GM12874 (cell line): ENCODE results near the gene COL15A1.

ENCODE experiments used
- TF ChIP-seq, protein P1 (sequence below): IDR thresholded peaks from 2 replicates; pipeline ENCODE4 v1.5.1; 2011; ENCODE audit warnings: low read depth, mild to moderate bottlenecking, control low read depth, low read length, moderate library complexity; ENCODE audit not compliant: insufficient read depth

COL15A1 gene

DNA sequence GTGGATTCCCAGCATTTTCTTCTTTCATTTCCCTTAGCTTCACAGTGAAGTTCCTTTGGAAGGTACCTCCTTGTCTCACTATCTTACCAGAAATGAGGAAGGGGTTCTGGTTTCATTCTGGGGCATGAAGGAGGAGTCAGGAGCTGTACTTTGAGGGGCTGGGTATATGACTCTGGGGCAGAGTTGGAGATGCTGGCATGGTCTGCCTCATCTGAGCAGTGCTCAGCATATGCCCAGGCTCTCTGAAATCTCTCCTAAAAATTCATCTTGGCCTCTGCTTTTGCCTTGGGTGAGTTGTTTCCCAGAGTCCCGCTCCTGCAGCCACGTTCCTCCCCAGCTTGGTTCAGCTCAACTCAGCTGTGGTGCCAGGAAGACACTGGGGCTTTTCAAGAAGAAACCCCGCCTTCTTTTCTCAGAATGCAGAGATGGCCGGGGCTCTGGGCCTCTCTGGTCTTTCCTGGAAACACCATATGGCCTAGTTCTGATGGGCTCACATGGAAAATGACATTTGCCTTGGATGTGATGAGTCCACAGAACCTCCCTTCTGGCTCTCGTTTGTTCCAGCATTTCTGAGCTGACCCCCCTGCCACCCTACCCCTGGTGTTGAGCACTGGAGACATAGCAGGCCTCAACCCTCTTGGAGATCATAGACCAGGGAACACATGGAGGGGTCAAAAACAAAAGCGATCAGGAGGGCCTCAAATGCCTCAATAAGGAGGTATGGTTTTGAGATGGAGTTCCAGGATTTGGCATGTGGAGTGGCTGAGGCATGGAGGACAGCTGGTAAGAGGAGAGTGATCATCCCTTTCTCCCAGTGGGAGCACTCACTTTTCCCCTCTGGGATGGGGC, 149.2 kb downstream of the COL15A1 start:
- TF ChIP-seq, protein P1, sequence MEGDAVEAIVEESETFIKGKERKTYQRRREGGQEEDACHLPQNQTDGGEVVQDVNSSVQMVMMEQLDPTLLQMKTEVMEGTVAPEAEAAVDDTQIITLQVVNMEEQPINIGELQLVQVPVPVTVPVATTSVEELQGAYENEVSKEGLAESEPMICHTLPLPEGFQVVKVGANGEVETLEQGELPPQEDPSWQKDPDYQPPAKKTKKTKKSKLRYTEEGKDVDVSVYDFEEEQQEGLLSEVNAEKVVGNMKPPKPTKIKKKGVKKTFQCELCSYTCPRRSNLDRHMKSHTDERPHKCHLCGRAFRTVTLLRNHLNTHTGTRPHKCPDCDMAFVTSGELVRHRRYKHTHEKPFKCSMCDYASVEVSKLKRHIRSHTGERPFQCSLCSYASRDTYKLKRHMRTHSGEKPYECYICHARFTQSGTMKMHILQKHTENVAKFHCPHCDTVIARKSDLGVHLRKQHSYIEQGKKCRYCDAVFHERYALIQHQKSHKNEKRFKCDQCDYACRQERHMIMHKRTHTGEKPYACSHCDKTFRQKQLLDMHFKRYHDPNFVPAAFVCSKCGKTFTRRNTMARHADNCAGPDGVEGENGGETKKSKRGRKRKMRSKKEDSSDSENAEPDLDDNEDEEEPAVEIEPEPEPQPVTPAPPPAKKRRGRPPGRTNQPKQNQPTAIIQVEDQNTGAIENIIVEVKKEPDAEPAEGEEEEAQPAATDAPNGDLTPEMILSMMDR: no peak

DNA sequence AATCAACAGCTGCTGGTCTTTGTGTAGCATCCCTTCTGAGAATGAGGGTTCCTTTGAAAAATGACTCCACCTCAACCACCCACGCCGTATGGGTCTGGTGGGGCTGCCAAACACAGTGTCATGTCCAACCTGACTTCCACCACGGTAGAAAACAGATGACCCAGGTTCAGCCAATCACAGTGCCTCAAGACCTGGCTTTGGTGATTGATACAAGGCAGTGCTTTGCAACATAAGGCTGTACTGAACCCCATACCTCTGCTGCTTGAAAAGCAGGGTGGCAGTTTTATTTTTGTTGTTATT, 149.7 kb downstream of the COL15A1 start:
- TF ChIP-seq, protein P1: no peak

DNA sequence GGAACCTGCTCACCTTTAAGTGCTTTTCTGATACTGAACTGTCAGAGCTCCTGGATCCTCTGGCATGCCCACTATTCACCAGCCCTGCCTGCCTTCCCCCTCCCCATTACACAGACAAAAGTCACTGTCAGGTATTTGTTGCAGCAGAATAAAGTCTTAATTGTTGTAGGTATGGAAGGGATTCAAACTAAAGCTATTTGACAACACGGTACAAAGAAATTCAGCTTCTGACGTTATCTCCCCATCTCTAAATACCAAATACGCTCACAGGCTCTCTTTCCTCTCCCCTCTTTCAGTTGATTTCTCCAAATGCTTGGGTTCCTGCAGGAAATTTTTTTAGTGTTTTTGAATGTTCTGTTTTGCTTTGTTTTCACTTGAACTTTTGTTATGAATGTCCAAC, 151.9 kb downstream of the COL15A1 start:
- TF ChIP-seq, protein P1: no peak

DNA sequence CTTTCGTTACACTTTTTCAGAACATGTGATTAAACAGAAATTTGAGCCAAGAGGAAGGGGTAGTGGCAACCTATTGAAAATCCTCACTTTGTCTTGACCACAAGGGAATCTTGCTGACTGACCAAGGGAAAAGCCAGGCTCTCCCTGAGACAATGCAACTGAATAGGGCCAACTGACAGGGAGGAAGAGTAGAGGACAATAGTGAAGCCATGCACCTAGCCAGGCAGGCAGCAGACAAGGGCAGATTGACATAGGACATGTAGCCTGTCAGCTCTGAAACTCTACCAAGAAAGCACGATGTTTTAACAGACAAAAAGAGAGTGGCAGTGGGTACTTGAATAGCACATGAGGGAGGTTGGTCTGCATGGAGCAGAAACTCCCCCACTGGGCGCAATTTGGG, 152.7 kb downstream of the COL15A1 start:
- TF ChIP-seq, protein P1: no peak

DNA sequence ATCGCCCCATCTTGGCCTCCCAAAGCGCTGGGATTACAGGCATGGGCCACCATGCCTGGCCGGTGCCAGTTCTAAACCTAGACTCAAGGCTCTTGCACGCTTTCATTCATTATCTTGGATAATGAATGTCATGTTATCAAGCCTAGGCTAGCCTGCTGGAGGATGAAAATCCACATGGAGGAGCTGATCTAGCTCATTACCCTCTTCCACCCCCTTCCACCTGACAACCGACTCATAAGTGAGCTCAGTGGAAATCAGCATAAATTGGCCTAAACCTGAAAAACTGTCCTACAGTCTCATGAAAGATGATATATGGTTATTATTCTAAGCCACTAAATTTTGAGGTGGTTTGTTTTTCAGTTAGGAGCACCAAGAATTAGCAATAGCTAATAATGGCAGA, 157.6 kb downstream of the COL15A1 start:
- TF ChIP-seq, protein P1: no peak

DNA sequence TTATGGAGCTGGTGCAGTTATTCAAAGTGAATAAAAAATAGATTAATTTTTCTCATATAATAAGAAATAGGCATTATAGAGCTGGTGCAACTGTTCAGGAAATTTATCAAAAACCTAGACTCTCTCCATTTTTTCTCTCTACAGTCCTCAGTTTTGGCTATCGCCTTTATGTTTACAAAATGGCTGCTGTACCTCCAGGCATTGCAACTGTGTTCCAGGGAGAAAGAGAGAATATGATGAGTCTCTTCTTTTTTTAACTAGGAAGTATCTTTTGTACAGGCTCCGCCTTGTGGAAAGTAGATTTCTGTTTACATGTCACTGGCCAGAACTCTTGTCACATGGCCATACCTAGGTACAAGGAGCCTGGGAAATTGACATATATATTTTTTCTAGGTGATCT, 158.1 kb downstream of the COL15A1 start:
- TF ChIP-seq, protein P1: no peak

DNA sequence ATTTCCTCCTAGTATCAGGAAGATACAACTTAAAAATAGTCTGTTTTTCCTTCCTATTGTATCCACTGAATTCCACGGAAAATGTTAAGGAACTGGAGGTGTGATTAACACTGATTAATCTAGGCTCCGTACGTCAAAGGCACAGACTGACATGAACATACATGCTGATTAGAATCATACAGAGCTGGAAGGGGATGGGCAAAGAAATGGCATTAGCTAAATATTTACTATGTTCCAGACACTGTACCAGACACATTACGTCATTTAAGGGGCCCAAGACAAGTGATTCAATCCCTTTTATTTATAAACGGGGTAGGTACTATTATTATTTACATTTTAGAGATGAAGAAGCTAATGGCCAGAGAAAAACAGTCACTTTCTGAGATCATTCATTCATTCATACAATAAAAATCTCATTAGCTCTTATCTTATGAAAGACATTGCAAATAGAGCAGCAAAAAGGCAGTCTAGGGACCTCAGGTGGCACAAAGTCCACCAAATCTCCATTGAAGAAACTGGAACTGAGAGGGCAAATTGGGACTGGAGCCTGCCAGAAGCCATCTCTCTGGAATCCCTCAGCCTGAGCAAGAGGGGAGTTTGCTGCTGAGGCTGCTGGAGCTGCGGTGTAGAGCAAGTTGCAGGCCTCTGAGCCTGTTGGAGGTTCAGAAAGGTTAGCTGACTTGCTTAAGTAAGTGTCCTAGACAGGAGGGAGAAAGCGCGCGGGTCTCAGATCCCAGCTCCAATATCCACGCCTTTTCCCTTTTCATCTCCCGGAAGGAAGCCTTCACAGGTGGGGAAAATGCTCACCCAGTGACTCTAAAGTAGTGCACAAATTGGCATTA, 159.6 kb downstream of the COL15A1 start:
- TF ChIP-seq, protein P1: no peak
